Small intestine (tissue), 7 donors: ENCODE results near the gene CTSK. TPM values are rescaled to one million over a fixed set of nuclear protein-coding genes. Genes with fewer than 3 reads are reported as not detected.
"Not testable (repeated sequence)": the region's sequence is repeated elsewhere in the genome, so short reads cannot be mapped to it uniquely, and the experiment has no call there.

Experiments used
- DNase-seq, 2 donors: peaks; one replicate each; pipeline versions ENCODE4 v3.0.0 to v3.0.0-alpha.2; 2013
- FAIRE-seq: peaks from 2 replicates; lab custom pipeline; 2012; peaks lifted over from hg19 to GRCh38; lab: Jason Lieb, UNC
- H3K27ac ChIP-seq, 3 donors: one replicate each; pipeline ENCODE4 v1.5.1; 2013; ENCODE audit warnings: low read length in 2 of 3, mild to moderate bottlenecking in 2 of 3, control low read depth in 1 of 3, inconsistent platforms in 1 of 3, low read depth in 1 of 3, moderate library complexity in 1 of 3
- H3K27me3 ChIP-seq, 3 donors: one replicate each; pipeline ENCODE4 v1.6.1; 2013; ENCODE audit warnings: low read length in 3 of 3, inconsistent platforms in 1 of 3; ENCODE audit not compliant: control insufficient read depth in 3 of 3, insufficient read depth in 3 of 3
- H3K36me3 ChIP-seq, 3 donors: one replicate each; pipeline ENCODE4 v1.6.1; 2013; ENCODE audit warnings: low read length in 3 of 3, inconsistent platforms in 1 of 3, low read depth in 1 of 3, mild to moderate bottlenecking in 1 of 3, moderate library complexity in 1 of 3; ENCODE audit not compliant: control insufficient read depth in 3 of 3, insufficient read depth in 2 of 3
- H3K4me1 ChIP-seq, 3 donors: one replicate each; pipeline ENCODE4 v1.6.1; 2013; ENCODE audit warnings: low read length in 2 of 3, inconsistent platforms in 1 of 3, low read depth in 1 of 3, mild to moderate bottlenecking in 1 of 3, moderate library complexity in 1 of 3; ENCODE audit not compliant: control insufficient read depth in 3 of 3, insufficient read depth in 2 of 3
- H3K4me3 ChIP-seq, 3 donors: one replicate each; pipeline ENCODE4 v1.5.1; 2013; ENCODE audit warnings: low read length in 3 of 3, control low read depth in 1 of 3, inconsistent platforms in 1 of 3, low read depth in 1 of 3, mild to moderate bottlenecking in 1 of 3, moderate library complexity in 1 of 3
- H3K9me3 ChIP-seq, 2 donors: one replicate each; pipeline ENCODE4 v1.6.1; 2013; ENCODE audit warnings: low read depth in 1 of 2, low read length in 1 of 2; ENCODE audit not compliant: control insufficient read depth in 2 of 2, insufficient read depth in 1 of 2
- WGBS, 3 donors: extraction: QIAGEN DNeasy Blood & Tissue Kit; methylation state at CpG; one replicate each; pipeline ENCODE4 v1.1.7; 2013; 5-methylcytosine and 5-hydroxymethylcytosine counted together
- polyA plus RNA-seq, 4 donors: library from polyadenylated mRNA; stranded (reverse) in 3 of 4; unstranded in 1 of 4; fragments of 200-250 nt in 3 of 4; fragments of 120-200 nt in 1 of 4; gene quantifications; one replicate each; pipeline versions ENCODE4 v1.2.1 to v1.2.3, GENCODE V29; 2013
- donor health status: healthy with polysubstance abuse.
- donor health status: control.
- donor health status: control.
- donor health status: Bipolar disorder and iron deficiency.
- donor health status: healthy.

CTSK gene
- polyA plus RNA-seq, 4 donors = 8.1 to 26.4 (median 14.8) TPM

DNA sequence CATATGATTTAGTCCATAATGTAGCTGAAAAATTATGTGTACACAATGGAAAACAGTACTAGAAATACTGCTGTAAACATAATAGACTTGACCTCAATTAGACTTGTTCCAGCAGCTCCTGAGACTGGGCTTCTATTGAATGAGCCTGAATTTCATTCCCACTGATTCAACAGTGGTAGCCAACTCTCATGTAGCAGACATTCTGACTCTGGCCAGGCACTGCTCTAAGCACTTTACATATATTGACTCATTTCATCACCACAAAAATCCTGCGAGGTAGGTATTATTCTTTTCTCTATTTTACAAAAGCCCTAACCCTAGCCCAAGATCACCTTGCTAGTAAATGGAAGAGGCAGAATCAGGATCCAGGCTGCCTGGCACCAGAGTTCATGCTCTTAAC, 29.7 kb downstream of the CTSK start:
- 77 to 92% (median 81%) methylated on average over 1 of the region's 1 CpG for WGBS, 3 donors
- no peak overlapping the region for H3K4me3 ChIP-seq
- FAIRE-seq (no peak), DNase-seq (no peak)
- no peaks in the 10 kb centered on the region for H3K4me1 ChIP-seq
- no peak overlapping the region for H3K27ac ChIP-seq
- H3K27me3 ChIP-seq = no peaks in the 10 kb centered on the region
- no peaks in the 10 kb centered on the region for H3K36me3 ChIP-seq
- H3K9me3 ChIP-seq = no peaks in the 10 kb centered on the region

DNA sequence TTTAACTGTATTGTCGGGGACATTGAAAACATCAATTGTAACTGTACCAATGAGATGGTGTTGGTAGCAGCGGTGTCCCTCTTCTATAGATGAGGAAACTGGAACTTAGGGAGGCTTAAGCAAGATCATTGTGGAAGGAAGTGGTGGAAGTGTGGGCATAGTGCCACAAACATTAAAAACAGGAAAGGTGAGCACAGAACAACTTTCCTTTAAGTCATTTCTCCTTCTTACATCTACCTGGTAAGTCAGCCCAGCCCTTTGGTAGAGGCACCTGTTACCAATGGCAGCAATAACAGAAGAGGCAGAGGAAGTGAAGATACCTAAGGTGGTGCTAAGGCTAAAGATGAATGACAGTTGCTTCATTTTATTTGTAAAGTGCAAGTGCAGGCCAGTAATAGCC, 30.5 kb downstream of the CTSK start:
- no peak overlapping the region for H3K27ac ChIP-seq
- no peaks in the 10 kb centered on the region for H3K36me3 ChIP-seq
- H3K27me3 ChIP-seq = no peaks in the 10 kb centered on the region
- H3K4me3 ChIP-seq = no peak overlapping the region
- no peaks in the 10 kb centered on the region for H3K4me1 ChIP-seq
- DNase-seq (no peak), FAIRE-seq (no peak)
- WGBS, 3 donors = 87 to 95% (median 94%) methylated on average over 2 of the region's 2 CpGs
- H3K9me3 ChIP-seq = no peaks in the 10 kb centered on the region

DNA sequence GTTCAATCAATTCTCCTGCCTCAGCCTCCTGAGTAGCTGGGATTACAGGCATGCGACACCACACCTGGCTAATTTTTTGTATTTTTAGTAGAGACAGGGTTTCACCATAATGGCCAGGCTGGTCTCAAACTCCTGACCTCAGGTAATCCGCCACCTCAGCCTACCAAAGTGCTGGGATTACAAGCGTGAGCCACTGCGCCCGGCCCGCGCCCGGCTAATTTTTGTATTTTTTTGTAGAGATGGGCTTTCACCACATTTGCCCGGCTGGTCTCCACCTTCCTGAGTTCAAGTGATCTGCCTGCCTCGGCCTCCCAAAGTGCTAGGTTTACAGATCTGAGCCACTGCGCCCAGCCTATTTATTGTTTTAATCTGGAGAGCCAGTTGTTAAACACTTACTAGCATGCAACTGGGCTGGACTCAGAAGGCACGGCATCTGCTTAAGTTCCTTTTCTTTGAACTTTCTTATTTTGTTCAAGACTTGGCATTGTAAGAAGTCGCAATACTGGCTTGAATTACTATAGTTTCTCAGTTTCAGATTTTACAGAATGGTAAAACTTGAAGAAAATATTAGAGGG, 32.0 kb downstream of the CTSK start:
- not testable (repeated sequence) for DNase-seq, H3K36me3 ChIP-seq, H3K9me3 ChIP-seq, H3K27ac ChIP-seq, FAIRE-seq, H3K4me1 ChIP-seq, H3K27me3 ChIP-seq, H3K4me3 ChIP-seq
- 93 to 96% (median 94%) methylated on average over 13 of the region's 13 CpGs for WGBS, 3 donors

DNA sequence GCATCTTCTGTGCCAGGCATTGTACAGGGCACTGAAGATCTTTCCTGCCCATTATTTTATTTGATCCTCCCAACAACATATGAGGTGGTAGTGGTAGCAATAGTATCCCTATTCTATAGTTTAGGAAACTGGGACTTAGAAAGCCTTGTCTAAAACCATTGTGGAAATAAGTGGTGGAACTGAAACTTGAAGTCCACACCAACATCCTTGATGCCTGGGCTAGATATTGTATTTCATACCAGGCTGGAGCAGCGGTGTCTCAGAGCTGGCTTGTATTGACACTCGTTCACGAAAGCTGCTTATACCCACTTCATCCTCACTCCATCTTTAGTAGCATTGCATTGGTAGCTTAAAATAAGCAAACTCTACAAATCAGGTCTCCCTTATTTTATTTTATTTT, 32.8 kb downstream of the CTSK start:
- no peaks in the 10 kb centered on the region for H3K4me1 ChIP-seq
- no peaks in the 10 kb centered on the region for H3K36me3 ChIP-seq
- 91 to 93% (median 91%) methylated on average over 3 of the region's 3 CpGs for WGBS, 3 donors
- FAIRE-seq (no peak), DNase-seq (no peak)
- H3K4me3 ChIP-seq = no peak overlapping the region
- no peak overlapping the region for H3K27ac ChIP-seq
- no peaks in the 10 kb centered on the region for H3K27me3 ChIP-seq
- H3K9me3 ChIP-seq = no peaks in the 10 kb centered on the region

DNA sequence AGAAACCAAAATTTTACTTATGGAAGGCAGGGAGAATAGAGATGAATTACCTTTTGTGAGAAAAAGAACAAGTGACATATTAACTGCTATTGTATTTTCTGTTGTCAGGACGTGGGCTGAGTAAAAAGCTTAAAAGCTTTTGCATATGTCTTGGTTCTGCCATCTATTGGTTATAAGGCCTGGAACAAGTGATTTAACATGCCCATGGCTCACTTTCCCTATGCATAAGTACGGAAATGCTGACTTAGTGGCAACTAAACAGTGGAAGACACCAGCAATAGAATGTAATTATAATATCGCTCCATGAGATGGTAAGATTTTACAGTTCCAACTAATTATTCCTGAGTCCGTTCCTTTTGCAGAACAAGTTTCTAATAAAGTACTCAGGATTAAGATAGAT, 35.7 kb downstream of the CTSK start:
- Histone ChIP-seq H3K36me3 (no peaks in the 10 kb centered on the region), H3K27ac (no peak overlapping the region), H3K4me3 (no peak overlapping the region), H3K27me3 (no peaks in the 10 kb centered on the region), H3K4me1 (no peaks in the 10 kb centered on the region), H3K9me3 (no peaks in the 10 kb centered on the region)
- FAIRE-seq (no peak), DNase-seq (no peak)
- WGBS, 3 donors = 85 to 90% (median 89%) methylated on average over 4 of the region's 4 CpGs

DNA sequence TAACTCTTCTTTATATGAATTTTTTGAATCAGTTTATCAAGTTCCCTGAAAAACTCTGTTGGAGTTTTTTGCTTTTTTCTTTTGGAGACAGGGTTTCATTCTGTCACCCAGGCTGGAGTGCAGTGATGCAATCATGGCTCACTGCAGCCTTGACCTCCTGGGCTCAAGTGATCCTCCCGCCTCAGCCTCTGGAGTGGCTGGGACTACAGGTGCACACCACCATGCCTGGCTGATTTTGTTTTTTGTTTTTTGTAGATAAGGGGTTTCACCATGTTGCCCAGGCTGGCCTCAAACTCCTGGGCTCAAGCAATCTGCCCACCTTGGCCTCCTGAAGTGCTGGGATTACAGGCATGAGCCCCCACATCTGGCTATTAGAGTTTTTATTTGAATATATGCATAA, 40.4 kb downstream of the CTSK start:
- WGBS, 3 donors = 50 to 89% (median 80%) methylated on average over 1 of the region's 1 CpG
- not testable (repeated sequence) for H3K27ac ChIP-seq, H3K4me3 ChIP-seq, FAIRE-seq, H3K4me1 ChIP-seq, H3K9me3 ChIP-seq, H3K36me3 ChIP-seq, DNase-seq, H3K27me3 ChIP-seq

DNA sequence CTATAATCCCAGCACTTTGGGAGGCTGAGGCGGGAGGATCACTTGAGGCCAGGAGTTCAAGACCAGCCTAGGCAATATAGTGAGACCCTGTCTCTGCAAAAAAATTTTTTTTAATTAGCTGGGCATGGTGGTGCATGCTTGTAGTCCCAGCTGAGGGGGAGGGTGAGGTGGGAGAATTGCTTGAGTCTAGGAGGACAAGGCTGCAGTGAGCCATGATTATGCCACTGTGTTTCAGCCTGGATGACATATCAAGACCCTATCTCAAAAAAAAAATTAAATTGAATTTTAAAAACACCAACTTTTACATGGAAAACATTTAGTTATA, 42.1 kb downstream of the CTSK start:
- H3K36me3 ChIP-seq, H3K4me3 ChIP-seq, H3K27me3 ChIP-seq, H3K9me3 ChIP-seq, H3K4me1 ChIP-seq, FAIRE-seq, DNase-seq: not testable (repeated sequence)
- whole genome bisulfite sequencing, 3 donors = 62 to 75% (median 71%) methylated on average over 1 of the region's 1 CpG
- H3K27ac ChIP-seq = peak overlapping the region; percentile 31 to 89 (median 41)

DNA sequence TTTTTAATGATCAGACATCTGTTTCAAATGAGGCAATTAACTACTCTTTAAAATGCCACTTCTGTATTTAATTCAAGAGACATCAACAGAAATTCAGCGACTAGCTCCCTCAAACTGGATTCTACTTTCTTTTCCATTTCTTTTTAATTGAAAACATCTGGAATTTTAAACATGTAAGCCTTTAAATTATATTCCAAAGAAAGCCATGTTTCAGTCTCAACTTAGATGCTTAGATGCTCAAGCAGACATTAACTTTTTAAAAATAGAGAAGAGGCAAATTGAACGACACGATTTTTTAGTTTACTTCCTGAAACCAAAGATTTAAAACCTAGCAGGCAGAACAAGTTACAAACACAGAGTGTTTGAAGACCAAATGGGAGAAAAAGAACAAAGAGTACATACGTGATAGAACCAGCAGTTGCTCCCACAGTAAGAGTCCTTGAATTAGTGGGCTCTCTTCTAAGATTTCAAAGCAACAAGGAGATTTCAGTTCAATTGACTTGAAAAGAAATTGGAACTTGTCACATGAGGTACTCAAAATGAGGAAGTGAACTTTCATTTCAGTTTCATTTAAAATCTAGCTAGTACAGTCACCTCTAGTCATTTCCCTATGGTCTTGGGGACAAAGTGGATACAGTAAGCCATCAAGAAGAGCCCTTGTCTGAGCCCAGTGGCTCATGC, 42.6 kb downstream of the CTSK start, which contains the start of gene CTSS:
Gene CTSS (minus strand): TSS at position 483 of the 681 bp plus-strand sequence. CDS start 1,015 bp downstream, outside the sequence.
- 1 to 6% (median 2%) methylated on average over 4 of the region's 4 CpGs for WGBS, 3 donors
- Histone ChIP-seq H3K9me3 (peaks cover 0 to 9% of the 10 kb centered on the region in 2 donors), H3K4me3 (peak within 1 kb of the TSS in 2 of 3 donors; percentile 18 to 49), H3K27ac (peak within 1 kb of the TSS; percentile 31 to 89 (median 71)), H3K27me3 (no peaks in the 10 kb centered on the region), H3K4me1 (peaks cover 0 to 2% (median 0%) of the 10 kb centered on the region in 3 donors), H3K36me3 (peaks cover 0 to 3% (median 0%) of the 10 kb centered on the region in 3 donors)
- DNase-seq (peak; percentile 59 to 75), FAIRE-seq (no peak)
